Glutamatergic neuron (in vitro differentiated cells): ENCODE data around the gene CAMK1G. TPM values are rescaled to one million over a fixed set of nuclear protein-coding genes. Genes with fewer than 3 reads are reported as not detected.

Experiments used
- DNase-seq: peaks from one replicate; pipeline ENCODE4 v3.0.0; 2022
- H3K27ac Mint-ChIP-seq: one replicate; pipeline ENCODE4 v1.8.0; 2020; ENCODE audit warnings: mild to moderate bottlenecking, mixed read lengths, inconsistent platforms; ENCODE audit not compliant: unreplicated experiment
- H3K27me3 Mint-ChIP-seq: one replicate; pipeline ENCODE4 v1.8.0; 2020; ENCODE audit warnings: mild to moderate bottlenecking, moderate library complexity, mixed read lengths, inconsistent platforms; ENCODE audit not compliant: unreplicated experiment
- H3K36me3 Mint-ChIP-seq: one replicate; pipeline ENCODE4 v1.8.0; 2020; ENCODE audit warnings: mild to moderate bottlenecking, mixed read lengths, inconsistent platforms; ENCODE audit not compliant: unreplicated experiment
- H3K4me1 Mint-ChIP-seq: one replicate; pipeline ENCODE4 v1.8.0; 2020; ENCODE audit warnings: mild to moderate bottlenecking, low read depth, mixed read lengths, inconsistent platforms; ENCODE audit not compliant: unreplicated experiment
- H3K4me3 Mint-ChIP-seq: one replicate; pipeline ENCODE4 v1.8.0; 2020; ENCODE audit warnings: mild to moderate bottlenecking, mixed read lengths, inconsistent platforms; ENCODE audit not compliant: unreplicated experiment
- H3K9me3 Mint-ChIP-seq: one replicate; pipeline ENCODE4 v1.8.0; 2020; ENCODE audit warnings: mild to moderate bottlenecking, moderate library complexity, mixed read lengths, inconsistent platforms; ENCODE audit not compliant: unreplicated experiment
- CTCF ChIP-seq: fragments of 200-600 bp; sonication (generic); IDR thresholded peaks from one replicate; pipeline ENCODE4 v1.5.0; 2021; ENCODE audit not compliant: partially characterized antibody, unreplicated experiment
- total RNA-seq: library from RNA; stranded (reverse); fragmentation: NEBNext Ultra II Directional; extraction: Animal tissue kit (Norgen Biotek cat#: 25700); gene quantifications from one replicate; pipeline ENCODE4 v1.2.1, GENCODE V29; 2021; ENCODE audit not compliant: unreplicated experiment

Gene CAMK1G
- total RNA-seq, 1 donor from 2014 or later, result 2.0 TPM

DNA sequence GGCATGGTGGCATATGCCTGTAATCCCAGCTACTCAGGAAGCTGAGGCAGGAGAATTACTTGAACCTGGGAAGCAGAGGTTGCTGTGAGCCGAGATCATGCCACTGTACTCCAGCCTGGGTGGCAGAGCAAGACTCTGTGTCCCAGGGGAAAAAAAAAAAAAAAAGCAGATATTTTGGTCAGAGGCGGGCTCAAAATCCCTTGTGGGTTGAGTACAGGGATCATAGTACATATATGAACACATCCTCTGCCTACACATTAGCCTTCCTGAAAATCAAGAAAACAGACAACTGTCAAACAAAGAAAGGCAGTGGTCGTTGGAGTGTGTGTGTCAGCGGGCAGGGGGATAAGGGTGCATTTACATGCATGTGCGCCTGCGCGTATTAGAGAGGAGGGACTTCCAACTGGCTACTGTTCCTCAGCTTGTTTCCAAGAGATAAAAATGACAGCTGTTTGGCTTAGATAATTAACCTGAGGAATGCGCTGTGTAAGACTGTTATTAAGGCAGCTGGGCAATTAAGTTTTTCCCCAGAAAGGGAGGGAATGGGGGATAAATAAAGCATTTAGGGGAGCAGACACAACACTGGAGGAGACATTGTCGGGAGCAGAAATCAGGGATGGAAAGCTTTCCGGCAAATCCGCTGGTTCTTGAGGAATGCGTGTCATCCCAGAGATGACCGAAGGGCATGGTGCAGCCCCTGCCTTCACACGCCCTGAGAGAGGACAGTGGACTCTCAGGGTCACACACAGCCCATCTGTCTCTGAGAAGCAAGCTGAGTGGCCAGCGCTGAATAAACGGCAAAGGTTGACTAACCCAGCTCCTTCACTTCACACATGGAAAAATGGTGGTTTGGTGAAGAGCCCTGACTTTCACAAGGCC lies 62.3 kb downstream of the CAMK1G start:
- no peak overlapping the region for H3K27ac Mint-ChIP-seq
- no peak for TF ChIP-seq CTCF
- DNase-seq, result no peak
- H3K36me3 Mint-ChIP-seq, result no peaks in the 10 kb centered on the region
- H3K4me1 Mint-ChIP-seq, result peaks cover 7% of the 10 kb centered on the region
- H3K27me3 Mint-ChIP-seq, result peaks cover 4% of the 10 kb centered on the region
- H3K4me3 Mint-ChIP-seq, result no peak overlapping the region
- H3K9me3 Mint-ChIP-seq, result no peaks in the 10 kb centered on the region

- Mint-ChIP-seq H3K4me1 (peaks cover 7% of the 10 kb centered on the region), H3K9me3 (no peaks in the 10 kb centered on the region), H3K27ac (no peak overlapping the region), H3K27me3 (peaks cover 4% of the 10 kb centered on the region), H3K36me3 (no peaks in the 10 kb centered on the region), H3K4me3 (no peak overlapping the region)
- DNase-seq, result no peak
- TF ChIP-seq CTCF, result no peak
Observed at GRCh38 chr1:209646558-209646957, 63.0 kb downstream of the CAMK1G start.

- Mint-ChIP-seq H3K4me1 (peaks cover 10% of the 10 kb centered on the region), H3K27ac (no peak overlapping the region), H3K4me3 (no peak overlapping the region), H3K9me3 (no peaks in the 10 kb centered on the region), H3K36me3 (no peaks in the 10 kb centered on the region), H3K27me3 (peaks cover 6% of the 10 kb centered on the region)
- TF ChIP-seq CTCF, result no peak
- DNase-seq, result no peak
Observed at GRCh38 chr1:209647156-209647555, 63.6 kb downstream of the CAMK1G start.

- Mint-ChIP-seq H3K4me1 (peaks cover 10% of the 10 kb centered on the region), H3K27me3 (peaks cover 8% of the 10 kb centered on the region)
Observed at GRCh38 chr1:209648346-209648745, 64.8 kb downstream of the CAMK1G start.

More at GRCh38 chr1:209648346-209648745, 64.8 kb downstream of the CAMK1G start:
- no peak overlapping the region for H3K27ac Mint-ChIP-seq
- H3K36me3 Mint-ChIP-seq, result no peaks in the 10 kb centered on the region
- no peak overlapping the region for H3K4me3 Mint-ChIP-seq
- no peaks in the 10 kb centered on the region for H3K9me3 Mint-ChIP-seq
- DNase-seq, result no peak
- no peak for TF ChIP-seq CTCF
